Mesenchymal stem cell (in vitro differentiated cells and primary cell): ENCODE results near the gene PDZD11. TPM values are rescaled to one million over a fixed set of nuclear protein-coding genes. Genes with fewer than 3 reads are reported as not detected.

Source experiments
- small RNA-seq: library from polyadenylated mRNA; stranded (forward); fragments of <200 nt; extraction: miRNeasy Mini kit (QIAGEN cat#:217004); gene quantifications from one replicate; pipeline ENCODE3, GENCODE V24; 2013; ENCODE audit warnings: low read depth

The PDZD11 gene

Small RNA genes lying within 50 kb of the gene (small RNA-seq; reads per million reads assigned to genes)
- not detected for gene RNA5SP507
